Measurements from ENCODE around the gene TFF2. TPM values are rescaled to one million over a fixed set of nuclear protein-coding genes. Genes with fewer than 3 reads are reported as not detected.

TFF2 gene
- total RNA-seq, 4 donors from 2014 or later, result 0.68 TPM; not detected in 3

- no peak overlapping the region for H3K4me3 ChIP-seq
Observed at GRCh38 chr21:42300045-42300583, 50.7 kb downstream of the TFF2 start.

DNA sequence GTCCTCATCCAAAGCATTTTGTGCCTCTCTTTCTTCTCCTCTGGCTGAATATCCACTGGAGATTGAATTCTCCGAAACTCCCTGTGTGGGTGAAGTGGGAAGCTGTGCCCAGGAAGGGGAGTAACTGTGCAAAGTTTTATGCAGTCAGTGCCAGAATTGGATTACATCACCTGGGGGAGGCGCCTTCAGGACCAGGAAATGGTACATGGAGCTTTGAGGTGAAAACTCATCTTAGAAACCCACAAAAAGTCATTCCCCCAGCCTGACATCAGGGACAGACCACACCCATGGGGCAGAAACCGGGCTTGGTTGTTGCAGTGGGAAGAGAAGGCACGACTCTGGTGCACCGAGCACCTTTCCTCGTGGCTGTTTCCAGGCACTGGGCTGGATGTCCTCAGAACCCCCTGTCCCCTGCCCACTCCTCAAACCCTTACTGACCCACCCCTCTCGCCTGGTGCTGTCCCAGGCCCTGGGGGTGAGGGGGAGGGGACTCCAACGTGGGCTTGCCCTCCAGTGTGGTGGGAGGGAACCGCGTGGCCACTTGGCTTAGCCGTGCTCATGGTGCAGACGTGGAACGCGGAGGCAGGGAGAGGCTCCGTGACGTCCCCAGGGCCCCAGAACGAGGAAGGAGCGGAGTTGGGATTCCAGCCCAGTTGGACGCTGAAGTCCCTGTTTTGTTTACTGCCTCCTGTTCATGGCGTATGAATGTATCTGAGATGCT is 51.3 kb downstream of the TFF2 start:
- intact Hi-C loops (cut with DNase I; ENCODE audit: low total_unique reads), result no loop called here
- no peaks in the 10 kb centered on the region for H3K36me3 ChIP-seq
- no peak overlapping the region for H3K4me3 ChIP-seq
- H3K27me3 ChIP-seq, result no peaks in the 10 kb centered on the region
- no peak for DNase-seq
- 67 to 80% methylated on average over 1 to 20 of the region's 20 CpGs for WGBS, 2 donors (ENCODE audit: low coverage in 1 of 2)
- no peaks in the 10 kb centered on the region for H3K4me1 ChIP-seq
- H3K9me3 ChIP-seq, result no peaks in the 10 kb centered on the region
- TF ChIP-seq POLR2AphosphoS5 (IDR thresholded peaks at IDR 0.05) (no peak), EP300 (IDR thresholded peaks at IDR 0.05; ENCODE audit: low read depth) (no peak), POLR2A (IDR thresholded peaks at IDR 0.05) (no peak)
- TF ChIP-seq, protein P1, sequence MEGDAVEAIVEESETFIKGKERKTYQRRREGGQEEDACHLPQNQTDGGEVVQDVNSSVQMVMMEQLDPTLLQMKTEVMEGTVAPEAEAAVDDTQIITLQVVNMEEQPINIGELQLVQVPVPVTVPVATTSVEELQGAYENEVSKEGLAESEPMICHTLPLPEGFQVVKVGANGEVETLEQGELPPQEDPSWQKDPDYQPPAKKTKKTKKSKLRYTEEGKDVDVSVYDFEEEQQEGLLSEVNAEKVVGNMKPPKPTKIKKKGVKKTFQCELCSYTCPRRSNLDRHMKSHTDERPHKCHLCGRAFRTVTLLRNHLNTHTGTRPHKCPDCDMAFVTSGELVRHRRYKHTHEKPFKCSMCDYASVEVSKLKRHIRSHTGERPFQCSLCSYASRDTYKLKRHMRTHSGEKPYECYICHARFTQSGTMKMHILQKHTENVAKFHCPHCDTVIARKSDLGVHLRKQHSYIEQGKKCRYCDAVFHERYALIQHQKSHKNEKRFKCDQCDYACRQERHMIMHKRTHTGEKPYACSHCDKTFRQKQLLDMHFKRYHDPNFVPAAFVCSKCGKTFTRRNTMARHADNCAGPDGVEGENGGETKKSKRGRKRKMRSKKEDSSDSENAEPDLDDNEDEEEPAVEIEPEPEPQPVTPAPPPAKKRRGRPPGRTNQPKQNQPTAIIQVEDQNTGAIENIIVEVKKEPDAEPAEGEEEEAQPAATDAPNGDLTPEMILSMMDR (IDR thresholded peaks at IDR 0.05), result no peak
- in situ Hi-C loops (cut with MboI; ENCODE audit: low pct_ligation_motif_present in 1 of 4, low pct_unique_long_range_greater_than_20kb in 1 of 4, low sequenced_read_pairs in 3 of 4), result loop anchor here in 1 of 4 donors (25.0 kb wide), 1 partner anchor 263 kb away; no protein-coding TSS in a partner anchor
- H3K27ac ChIP-seq, result no peak overlapping the region

More at GRCh38 chr21:42300045-42300583, 50.7 kb downstream of the TFF2 start:
- in situ Hi-C loops (cut with MboI; ENCODE audit: low pct_ligation_motif_present in 1 of 4, low pct_unique_long_range_greater_than_20kb in 1 of 4, low sequenced_read_pairs in 3 of 4), result loop anchor here in 1 of 4 donors (25.0 kb wide), 1 partner anchor 262 kb away; no protein-coding TSS in a partner anchor
- no peaks in the 10 kb centered on the region for H3K36me3 ChIP-seq
- H3K27ac ChIP-seq, result no peak overlapping the region
- TF ChIP-seq EP300 (IDR thresholded peaks at IDR 0.05; ENCODE audit: low read depth) (no peak), POLR2A (IDR thresholded peaks at IDR 0.05) (no peak), POLR2AphosphoS5 (IDR thresholded peaks at IDR 0.05) (no peak)
- TF ChIP-seq, protein P1 (IDR thresholded peaks at IDR 0.05), result no peak
- WGBS, 2 donors (ENCODE audit: low coverage in 1 of 2), result 87 to 100% methylated on average over 1 to 7 of the region's 7 CpGs
- no peak for DNase-seq
- H3K27me3 ChIP-seq, result no peaks in the 10 kb centered on the region
- no peaks in the 10 kb centered on the region for H3K4me1 ChIP-seq
- no peaks in the 10 kb centered on the region for H3K9me3 ChIP-seq
- intact Hi-C loops (cut with DNase I; ENCODE audit: low total_unique reads), result no loop called here

DNA sequence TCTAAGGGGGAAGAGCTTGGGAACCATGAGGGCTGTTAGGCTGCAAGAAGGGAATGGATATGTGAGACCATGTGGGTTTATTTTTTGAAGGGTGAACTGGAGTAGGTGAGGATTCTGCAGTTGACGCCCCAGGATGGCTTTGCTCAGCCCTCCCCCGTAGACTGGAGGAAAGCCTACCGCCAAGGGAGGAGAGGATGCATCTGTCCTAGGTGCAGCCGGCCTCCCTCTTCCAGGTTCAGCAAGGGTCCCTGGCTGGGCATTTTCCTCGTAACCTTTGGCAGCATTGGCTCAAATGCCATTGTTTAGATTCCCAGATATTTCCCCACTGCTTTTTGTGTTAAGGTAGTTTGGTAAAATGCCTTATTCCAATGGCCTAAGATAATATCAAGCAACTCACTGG is 52.1 kb downstream of the TFF2 start:
- 90 to 100% methylated on average over 1 to 5 of the region's 5 CpGs for WGBS, 2 donors (ENCODE audit: low coverage in 1 of 2)
- in situ Hi-C loops (cut with MboI; ENCODE audit: low pct_ligation_motif_present in 1 of 4, low pct_unique_long_range_greater_than_20kb in 1 of 4, low sequenced_read_pairs in 3 of 4) (no loop called here), intact Hi-C loops (cut with DNase I; ENCODE audit: low total_unique reads) (no loop called here)
- no peaks in the 10 kb centered on the region for H3K4me1 ChIP-seq
- no peak for DNase-seq
- no peak for TF ChIP-seq POLR2AphosphoS5 (IDR thresholded peaks at IDR 0.05)
- TF ChIP-seq, protein P1 (IDR thresholded peaks at IDR 0.05), result no peak
- TF ChIP-seq POLR2A (IDR thresholded peaks at IDR 0.05), result no peak
- TF ChIP-seq EP300 (IDR thresholded peaks at IDR 0.05; ENCODE audit: low read depth), result no peak
- H3K9me3 ChIP-seq, result no peaks in the 10 kb centered on the region
- H3K36me3 ChIP-seq, result no peaks in the 10 kb centered on the region
- no peak overlapping the region for H3K27ac ChIP-seq
- H3K27me3 ChIP-seq, result no peaks in the 10 kb centered on the region
- H3K4me3 ChIP-seq, result no peak overlapping the region

GRCh38 chr21:42298237-42298636 is 52.6 kb downstream of the TFF2 start:
- DNase-seq, result no peak
- Histone ChIP-seq H3K27me3 (no peaks in the 10 kb centered on the region), H3K9me3 (no peaks in the 10 kb centered on the region), H3K4me3 (no peak overlapping the region), H3K27ac (no peak overlapping the region), H3K4me1 (no peaks in the 10 kb centered on the region), H3K36me3 (no peaks in the 10 kb centered on the region)
- WGBS, 2 donors (ENCODE audit: low coverage in 1 of 2), result 61 to 73% methylated on average over 5 to 6 of the region's 6 CpGs
- no peak for TF ChIP-seq POLR2AphosphoS5 (IDR thresholded peaks at IDR 0.05)
- TF ChIP-seq, protein P1 (IDR thresholded peaks at IDR 0.05), result no peak
- TF ChIP-seq POLR2A (IDR thresholded peaks at IDR 0.05), result no peak
- TF ChIP-seq EP300 (IDR thresholded peaks at IDR 0.05; ENCODE audit: low read depth), result no peak
- intact Hi-C loops (cut with DNase I; ENCODE audit: low total_unique reads) (no loop called here), in situ Hi-C loops (cut with MboI; ENCODE audit: low pct_ligation_motif_present in 1 of 4, low pct_unique_long_range_greater_than_20kb in 1 of 4, low sequenced_read_pairs in 3 of 4) (no loop called here)

Data from transverse colon (tissue), 4 donors.